Activated naive CD8-positive, alpha-beta T cell treated with anti-CD3 and anti-CD28 coated beads, Interleukin-2, amount 50 U/mL, for 24 hours (primary cell): ENCODE data around the gene SAMD3.
"Not testable (repeated sequence)": the region's sequence is repeated elsewhere in the genome, so short reads cannot be mapped to it uniquely, and the experiment has no call there.

Experiments
- ATAC-seq: fragments of 150-1000 bp; cut with Tn5 transposase; one replicate; pipeline ENCODE4 v1.10.0; 2021
- DNase-seq: peaks from one replicate; pipeline ENCODE4 v3.0.0; 2021
- H3K27ac Mint-ChIP-seq: one replicate; pipeline ENCODE4 v1.8.0; 2021; ENCODE audit warnings: mild to moderate bottlenecking, mixed read lengths
- H3K27me3 Mint-ChIP-seq: one replicate; pipeline ENCODE4 v1.8.0; 2021; ENCODE audit warnings: mixed read lengths
- H3K36me3 Mint-ChIP-seq: one replicate; pipeline ENCODE4 v1.8.0; 2021; ENCODE audit warnings: low read depth, mixed read lengths
- H3K4me1 Mint-ChIP-seq: one replicate; pipeline ENCODE4 v1.8.0; 2021; ENCODE audit warnings: mixed read lengths
- H3K4me3 Mint-ChIP-seq: one replicate; pipeline ENCODE4 v1.8.0; 2021; ENCODE audit warnings: mild to moderate bottlenecking, moderate library complexity, mixed read lengths
- H3K9me3 Mint-ChIP-seq: one replicate; pipeline ENCODE4 v1.8.0; 2021; ENCODE audit warnings: mixed read lengths

Gene SAMD3, protein sequence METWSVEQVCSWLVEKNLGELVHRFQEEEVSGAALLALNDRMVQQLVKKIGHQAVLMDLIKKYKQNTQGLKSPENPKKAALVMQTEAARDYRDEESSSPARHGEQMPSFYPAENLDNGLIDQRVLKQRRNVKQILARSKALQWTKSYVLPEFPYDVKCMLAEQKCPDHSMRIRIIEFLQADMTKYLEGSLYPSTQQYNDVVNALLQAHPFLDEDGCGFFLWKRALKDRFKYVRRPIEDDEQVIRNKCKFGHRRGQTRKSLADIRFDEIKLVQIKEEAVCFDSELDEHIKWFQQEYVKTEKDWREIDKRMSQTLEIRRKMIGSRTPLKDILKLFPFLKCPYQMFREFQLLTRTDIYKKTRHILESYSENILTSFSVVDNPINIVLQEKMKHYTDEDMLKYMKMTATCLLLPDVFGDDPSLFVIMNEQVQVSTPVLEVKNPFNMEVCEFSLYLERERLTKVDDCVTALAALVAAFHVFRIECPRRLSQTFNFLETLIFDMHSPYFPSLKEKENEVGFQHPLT

DNA sequence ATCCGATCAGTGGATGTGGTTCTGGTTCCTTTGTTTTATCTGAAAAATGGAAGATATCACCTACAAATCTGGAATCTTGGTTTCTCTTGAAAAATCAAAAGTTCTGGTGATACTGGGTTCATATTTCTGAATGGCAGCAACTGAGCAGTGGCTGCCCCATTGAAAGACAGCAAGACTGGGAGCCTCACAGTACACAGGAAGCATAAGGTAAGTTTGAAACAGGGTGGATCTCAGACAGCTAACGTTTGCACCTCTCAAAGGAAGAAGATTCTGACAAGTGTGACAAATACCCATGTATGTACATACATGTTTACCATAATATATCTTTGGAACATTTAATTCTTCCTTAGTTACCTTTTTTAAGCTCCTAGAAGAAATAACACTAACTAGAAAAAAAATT, at the start of gene SAMD3:
Gene SAMD3, minus strand, starts transcription at position 177 of the 400 bp plus-strand sequence. CDS start 7,678 bp downstream, outside the sequence.
- ATAC-seq (no peak), DNase-seq (no peak)
- peak within 1 kb of the TSS; percentile 60 for H3K4me3 Mint-ChIP-seq
- H3K36me3 Mint-ChIP-seq: peaks cover 3% of the 10 kb centered on the region
- H3K9me3 Mint-ChIP-seq: peaks cover 9% of the 10 kb centered on the region
- H3K27ac Mint-ChIP-seq: no peak within 1 kb of the TSS
- no peaks in the 10 kb centered on the region for H3K27me3 Mint-ChIP-seq
- H3K4me1 Mint-ChIP-seq: peaks cover 47% of the 10 kb centered on the region

DNA sequence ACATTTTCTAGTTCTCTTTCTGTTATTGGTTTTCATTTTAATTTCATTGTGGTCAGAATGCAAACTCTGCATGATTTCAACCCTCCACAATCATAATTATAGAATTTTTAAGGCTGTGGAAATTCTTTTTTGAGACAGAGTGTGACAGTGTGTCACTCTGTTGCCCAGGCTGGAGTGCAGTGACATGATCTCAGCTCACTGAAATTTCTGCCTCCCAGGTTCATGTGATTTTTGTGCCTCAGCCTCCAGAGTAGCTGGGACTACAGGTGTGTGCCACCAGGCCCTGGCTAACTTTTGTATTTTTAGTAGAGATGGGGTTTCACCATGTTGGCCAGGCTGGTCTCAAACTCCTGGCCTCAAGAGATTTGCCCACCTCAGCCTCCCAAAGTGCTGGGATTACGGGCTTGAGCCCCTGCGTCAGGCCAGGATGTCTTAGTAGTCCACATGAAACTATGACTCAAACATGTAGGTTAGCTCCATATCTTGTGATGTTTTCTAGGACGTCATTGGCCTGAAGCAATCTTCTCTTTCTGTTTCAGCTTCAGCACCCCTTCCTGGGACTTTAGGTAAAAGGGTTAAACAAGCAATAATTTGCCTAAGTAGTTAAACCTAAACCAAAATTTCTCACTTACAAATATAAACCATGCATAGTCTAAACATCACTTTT, 47.4 kb upstream of the SAMD3 start:
- Mint-ChIP-seq H3K27me3 (no peaks in the 10 kb centered on the region), H3K27ac (no peak overlapping the region)

DNA sequence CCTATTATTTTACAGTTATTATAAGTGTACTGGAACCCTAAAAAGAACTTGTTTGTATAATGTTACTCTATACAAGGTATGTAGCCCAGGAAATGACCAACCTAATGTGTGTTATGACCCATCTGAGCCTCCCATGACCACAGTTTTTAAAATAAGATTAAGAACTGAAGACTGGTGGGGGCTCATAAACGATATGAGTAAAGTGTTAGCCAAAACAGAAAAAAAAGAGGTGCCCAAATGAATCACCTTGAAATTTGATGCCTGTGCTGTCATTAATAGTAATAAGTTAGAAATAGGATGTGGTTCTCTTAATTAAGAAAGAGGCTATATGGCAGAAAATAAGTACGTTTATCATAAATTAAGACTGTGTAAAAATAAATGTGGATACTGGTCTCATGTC, 42.8 kb upstream of the SAMD3 start:
- not testable (repeated sequence) for H3K36me3 Mint-ChIP-seq, H3K27ac Mint-ChIP-seq, H3K4me3 Mint-ChIP-seq, ATAC-seq, DNase-seq, H3K27me3 Mint-ChIP-seq
- H3K4me1 Mint-ChIP-seq: peaks cover 13% of the 10 kb centered on the region
- H3K9me3 Mint-ChIP-seq: peaks cover 19% of the 10 kb centered on the region

More for the DNA sequence above, 47.4 kb upstream of the SAMD3 start:
- ATAC-seq: no peak
- Mint-ChIP-seq H3K4me1 (peaks cover 2% of the 10 kb centered on the region), H3K4me3 (no peak overlapping the region), H3K36me3 (peaks cover 4% of the 10 kb centered on the region), H3K9me3 (peaks cover 36% of the 10 kb centered on the region)
- no peak for DNase-seq

DNA sequence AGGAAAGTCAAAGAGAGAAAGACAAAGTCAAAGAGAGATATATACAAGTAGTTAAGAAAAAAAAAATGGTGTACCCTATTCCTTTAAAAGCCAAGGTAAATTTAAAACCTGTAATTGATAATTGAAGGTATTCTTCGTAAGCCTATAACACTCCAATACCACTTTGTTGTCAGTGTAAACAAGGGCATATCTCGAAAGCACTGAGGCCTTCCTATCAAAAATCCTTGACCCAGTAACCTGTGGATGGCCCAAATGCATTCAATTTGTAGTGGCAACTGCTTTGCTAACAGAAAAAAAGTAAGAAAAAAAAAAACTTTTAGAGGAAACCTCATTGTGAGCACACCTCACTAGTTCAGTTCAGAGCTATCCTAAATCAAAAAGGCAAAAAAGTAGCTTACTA, 39.3 kb upstream of the SAMD3 start:
- DNase-seq: no peak
- Mint-ChIP-seq H3K4me3 (peak overlapping the region; percentile 78), H3K27ac (peak overlapping the region; percentile 88)

DNA sequence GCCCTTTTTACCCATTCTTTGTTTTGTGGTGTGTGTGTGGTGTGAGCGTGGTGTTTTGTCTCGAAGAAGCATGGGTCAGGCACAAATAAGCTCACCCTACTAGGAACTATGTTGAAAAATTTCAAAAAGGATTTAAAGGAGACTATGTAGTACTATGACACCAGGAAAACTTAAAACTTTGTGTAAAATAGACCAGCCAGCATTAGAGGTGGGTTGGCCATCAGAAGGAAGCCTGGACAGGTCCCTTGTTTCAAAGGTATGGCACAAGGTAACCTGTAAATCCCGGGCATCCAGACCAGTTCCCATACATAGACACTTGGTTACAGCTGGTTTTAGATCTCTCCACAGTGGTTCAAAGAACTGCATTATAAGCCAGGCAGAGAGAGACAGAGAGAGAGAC, 38.8 kb upstream of the SAMD3 start:
- H3K27me3 Mint-ChIP-seq, H3K9me3 Mint-ChIP-seq, ATAC-seq, DNase-seq, H3K36me3 Mint-ChIP-seq: not testable (repeated sequence)
- Mint-ChIP-seq H3K4me3 (peak overlapping the region; percentile 78), H3K27ac (peak overlapping the region; percentile 88), H3K4me1 (peaks cover 27% of the 10 kb centered on the region)

More for the DNA sequence above, 39.3 kb upstream of the SAMD3 start:
- Mint-ChIP-seq H3K9me3 (peaks cover 10% of the 10 kb centered on the region), H3K4me1 (peaks cover 27% of the 10 kb centered on the region), H3K36me3 (peaks cover 10% of the 10 kb centered on the region), H3K27me3 (no peaks in the 10 kb centered on the region)
- ATAC-seq: no peak

DNA sequence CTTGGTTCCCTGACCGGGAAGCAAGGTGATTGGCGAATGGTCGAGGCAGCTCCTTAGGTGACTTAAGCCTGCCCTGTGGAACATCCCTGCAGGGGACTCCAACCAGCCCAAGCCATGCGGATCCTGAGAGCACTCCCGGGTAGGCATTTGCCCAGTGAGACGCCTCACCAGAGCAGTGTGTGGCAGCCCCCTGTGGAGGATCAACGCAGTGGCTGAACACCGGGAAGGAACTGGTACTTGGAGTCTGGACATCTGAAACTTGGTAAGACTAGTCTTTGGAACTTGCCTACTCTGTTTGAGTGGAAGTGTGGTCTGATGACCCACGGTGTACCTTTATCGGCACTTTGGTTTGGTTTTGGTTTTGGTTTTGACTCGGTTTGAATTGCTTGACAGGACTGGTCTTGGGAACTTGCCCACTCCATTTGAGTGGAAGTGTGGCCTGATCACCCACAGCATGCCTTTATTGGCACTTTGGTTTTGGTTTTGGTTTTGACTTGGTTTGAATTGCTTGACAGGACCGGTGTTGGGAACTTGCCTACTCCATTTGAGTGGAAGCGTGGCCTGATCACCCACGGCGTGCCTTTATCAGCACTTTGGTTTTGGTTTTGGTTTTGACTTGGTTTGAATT, 38.0 kb upstream of the SAMD3 start:
- DNase-seq, H3K36me3 Mint-ChIP-seq, H3K27me3 Mint-ChIP-seq, ATAC-seq: not testable (repeated sequence)
- peaks cover 12% of the 10 kb centered on the region for H3K9me3 Mint-ChIP-seq
- peak overlapping the region; percentile 88 for H3K27ac Mint-ChIP-seq
- peaks cover 27% of the 10 kb centered on the region for H3K4me1 Mint-ChIP-seq
- peak overlapping the region; percentile 78 for H3K4me3 Mint-ChIP-seq

DNA sequence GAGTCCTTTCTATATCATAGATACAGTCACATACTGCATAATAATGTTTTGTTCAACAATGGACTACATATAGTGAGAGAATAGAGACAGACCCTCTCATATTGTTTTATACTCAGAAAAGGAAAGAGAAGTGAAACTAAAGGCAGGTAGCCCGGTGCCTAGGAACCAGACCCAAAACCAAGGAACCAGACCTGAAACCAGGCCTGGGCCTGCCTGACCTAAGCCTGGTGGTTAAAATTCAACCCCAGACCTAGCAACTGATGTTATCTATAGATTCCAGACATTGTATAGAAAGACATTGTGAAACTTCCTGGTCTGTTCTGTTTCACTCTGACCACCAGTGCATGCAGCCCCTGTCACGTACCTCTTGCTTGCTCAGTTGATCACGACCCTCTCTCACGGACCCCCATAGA, 37.3 kb upstream of the SAMD3 start:
- Mint-ChIP-seq H3K4me1 (peaks cover 27% of the 10 kb centered on the region), H3K9me3 (peaks cover 13% of the 10 kb centered on the region), H3K27ac (peak overlapping the region; percentile 88), H3K4me3 (peak overlapping the region; percentile 78)
- ATAC-seq, H3K36me3 Mint-ChIP-seq, H3K27me3 Mint-ChIP-seq: not testable (repeated sequence)
- DNase-seq: peak; percentile 8

DNA sequence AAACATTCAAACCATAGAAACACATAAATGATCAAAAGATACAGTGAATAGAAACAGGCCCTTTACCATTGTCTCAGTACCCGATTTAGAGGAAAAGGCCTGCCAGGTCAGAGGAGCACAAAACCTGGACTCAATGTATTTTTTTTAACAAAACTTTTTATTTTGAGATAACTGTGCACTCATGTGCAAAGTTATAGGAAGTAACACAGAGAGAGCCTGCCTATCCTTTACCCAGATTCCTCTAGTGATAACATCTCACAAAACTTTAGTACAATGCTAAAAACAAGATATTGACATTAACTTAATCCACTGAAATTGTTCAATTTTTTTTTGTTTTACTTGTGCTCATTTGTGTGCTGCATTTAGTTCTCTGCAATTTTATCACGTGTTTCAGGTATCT, 36.8 kb upstream of the SAMD3 start:
- no peak for ATAC-seq
- Mint-ChIP-seq H3K27me3 (no peaks in the 10 kb centered on the region), H3K36me3 (peaks cover 10% of the 10 kb centered on the region), H3K4me3 (no peak overlapping the region), H3K9me3 (peaks cover 13% of the 10 kb centered on the region), H3K4me1 (peaks cover 27% of the 10 kb centered on the region), H3K27ac (peak overlapping the region; percentile 33)
- DNase-seq: no peak

DNA sequence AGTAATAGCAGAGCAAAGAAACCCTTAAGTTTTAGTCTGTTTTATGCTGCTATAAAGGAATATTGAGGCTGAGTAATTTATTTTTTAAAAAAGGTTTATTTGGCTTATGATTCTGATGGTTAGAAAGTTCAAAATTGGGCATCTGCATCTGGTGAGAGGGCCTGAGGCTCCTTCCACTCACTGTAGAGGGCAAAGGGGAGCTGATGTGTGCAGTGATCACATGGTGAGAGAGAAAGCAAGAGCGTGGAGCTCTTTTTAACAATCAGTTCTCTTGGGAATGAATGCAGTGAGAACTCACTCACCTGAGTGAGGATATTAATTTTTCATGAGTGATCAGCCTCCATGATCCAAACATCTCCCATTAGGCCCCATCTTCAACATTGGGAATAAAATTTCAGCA, 36.4 kb upstream of the SAMD3 start:
- H3K27me3 Mint-ChIP-seq: no peaks in the 10 kb centered on the region
- peaks cover 13% of the 10 kb centered on the region for H3K9me3 Mint-ChIP-seq
- no peak overlapping the region for H3K4me3 Mint-ChIP-seq
- peaks cover 27% of the 10 kb centered on the region for H3K4me1 Mint-ChIP-seq
- H3K36me3 Mint-ChIP-seq: peaks cover 10% of the 10 kb centered on the region
- peak overlapping the region; percentile 33 for H3K27ac Mint-ChIP-seq
- DNase-seq: no peak
- no peak for ATAC-seq

DNA sequence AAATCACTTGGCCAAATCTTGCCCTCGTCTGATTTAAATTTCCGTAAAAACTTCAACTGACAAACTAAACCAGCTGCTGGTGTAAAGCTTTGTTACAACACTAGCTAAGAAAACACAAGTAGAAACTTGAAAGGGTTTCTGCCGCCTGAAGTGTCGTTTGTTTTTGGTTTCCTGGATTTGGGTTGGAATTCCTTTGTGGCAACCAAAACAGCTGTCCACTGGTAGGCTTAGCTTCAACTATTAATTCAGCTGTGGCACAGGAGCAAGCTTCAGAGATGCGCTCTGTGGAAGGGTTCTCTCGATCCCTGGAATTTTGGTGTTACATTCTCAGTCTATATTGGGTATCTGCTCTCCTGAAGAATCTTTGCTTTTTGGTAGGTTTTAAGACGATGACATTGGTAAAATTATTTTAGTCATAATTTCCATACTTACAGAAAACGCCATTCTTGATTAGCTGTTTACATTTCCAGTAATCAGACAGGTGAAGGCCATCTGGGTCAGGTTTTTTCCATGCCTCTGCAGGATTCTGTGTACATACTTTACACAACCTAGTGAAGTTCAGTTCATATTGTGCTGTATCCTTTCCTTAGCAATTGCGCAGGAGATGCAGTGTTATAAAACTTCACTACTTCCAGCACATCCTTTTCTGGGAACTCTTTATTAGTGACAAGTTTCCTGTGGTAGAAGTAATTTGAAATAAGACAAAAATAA, 29.9 kb upstream of the SAMD3 start:
- no peak overlapping the region for H3K4me3 Mint-ChIP-seq
- H3K4me1 Mint-ChIP-seq: no peaks in the 10 kb centered on the region
- H3K27me3 Mint-ChIP-seq: no peaks in the 10 kb centered on the region

DNA sequence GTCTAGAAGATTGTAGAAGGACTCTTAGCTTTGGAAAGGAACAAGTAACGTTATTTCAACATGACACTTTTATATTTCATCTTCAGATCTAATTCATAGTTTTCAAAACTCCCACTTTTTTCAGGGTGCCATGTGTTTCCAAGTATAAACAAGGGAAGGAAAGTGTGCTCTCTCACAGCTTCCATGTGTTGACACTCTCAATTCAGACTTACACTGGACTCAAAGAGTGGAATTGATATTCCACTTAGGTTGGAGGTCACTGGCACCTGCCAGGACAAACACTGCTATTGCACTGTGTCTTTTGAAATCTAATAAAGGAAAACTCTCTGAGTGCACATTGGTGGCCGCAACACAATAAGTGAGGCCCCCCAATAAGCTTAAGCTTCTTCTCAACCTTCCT, 22.5 kb upstream of the SAMD3 start:
- Mint-ChIP-seq H3K9me3 (no peaks in the 10 kb centered on the region), H3K27ac (no peak overlapping the region), H3K27me3 (no peaks in the 10 kb centered on the region), H3K4me3 (no peak overlapping the region), H3K36me3 (no peaks in the 10 kb centered on the region), H3K4me1 (no peaks in the 10 kb centered on the region)
- ATAC-seq (no peak), DNase-seq (no peak)

More for the DNA sequence above, 29.9 kb upstream of the SAMD3 start:
- H3K9me3 Mint-ChIP-seq: peaks cover 5% of the 10 kb centered on the region
- DNase-seq: no peak
- no peak overlapping the region for H3K27ac Mint-ChIP-seq
- no peaks in the 10 kb centered on the region for H3K36me3 Mint-ChIP-seq
- no peak for ATAC-seq

DNA sequence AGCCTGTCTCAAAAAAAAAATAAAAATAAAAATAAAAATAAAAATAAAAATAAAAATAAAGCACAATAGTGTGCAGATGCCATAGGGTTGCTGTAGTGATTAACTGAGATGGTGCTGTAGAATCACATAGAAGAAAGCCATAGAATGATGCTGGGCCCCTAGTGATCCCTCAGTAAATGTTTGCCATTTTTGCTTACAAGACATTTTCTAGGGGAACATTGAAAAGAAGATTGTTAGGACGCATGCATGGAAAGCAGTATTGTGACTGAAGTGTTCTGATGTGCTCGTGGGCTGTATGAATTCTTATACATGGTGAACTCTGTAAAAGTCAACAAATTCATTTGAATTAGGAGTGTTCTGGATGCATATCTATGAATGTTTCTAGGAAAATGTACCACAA, 22.0 kb upstream of the SAMD3 start:
- no peaks in the 10 kb centered on the region for H3K36me3 Mint-ChIP-seq
- no peak overlapping the region for H3K4me3 Mint-ChIP-seq
- no peaks in the 10 kb centered on the region for H3K9me3 Mint-ChIP-seq
- DNase-seq: no peak
- H3K27ac Mint-ChIP-seq: no peak overlapping the region
- ATAC-seq: no peak
- no peaks in the 10 kb centered on the region for H3K4me1 Mint-ChIP-seq
- H3K27me3 Mint-ChIP-seq: no peaks in the 10 kb centered on the region

DNA sequence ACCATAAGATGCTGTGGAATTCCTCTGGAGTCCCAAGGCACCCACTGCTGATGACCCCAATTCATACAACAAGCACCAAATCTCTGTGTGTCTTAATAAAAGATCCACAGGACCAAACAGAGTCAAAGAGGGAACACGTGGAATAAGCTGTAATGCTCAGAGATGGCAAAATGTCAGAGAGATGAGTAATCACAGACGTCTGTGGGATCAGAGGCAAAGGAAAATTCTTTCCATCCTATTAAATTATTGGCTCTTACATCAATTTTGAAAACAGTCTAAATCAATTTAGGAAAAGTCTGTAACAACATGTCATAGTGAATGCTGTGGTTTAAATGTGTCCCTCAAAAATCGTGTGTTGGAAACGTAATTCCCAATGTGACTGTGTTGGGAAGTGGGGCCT, 17.5 kb upstream of the SAMD3 start:
- no peak overlapping the region for H3K4me3 Mint-ChIP-seq
- no peaks in the 10 kb centered on the region for H3K27me3 Mint-ChIP-seq
- H3K27ac Mint-ChIP-seq: no peak overlapping the region
- DNase-seq (no peak), ATAC-seq (no peak)
- no peaks in the 10 kb centered on the region for H3K4me1 Mint-ChIP-seq
- no peaks in the 10 kb centered on the region for H3K36me3 Mint-ChIP-seq
- no peaks in the 10 kb centered on the region for H3K9me3 Mint-ChIP-seq

DNA sequence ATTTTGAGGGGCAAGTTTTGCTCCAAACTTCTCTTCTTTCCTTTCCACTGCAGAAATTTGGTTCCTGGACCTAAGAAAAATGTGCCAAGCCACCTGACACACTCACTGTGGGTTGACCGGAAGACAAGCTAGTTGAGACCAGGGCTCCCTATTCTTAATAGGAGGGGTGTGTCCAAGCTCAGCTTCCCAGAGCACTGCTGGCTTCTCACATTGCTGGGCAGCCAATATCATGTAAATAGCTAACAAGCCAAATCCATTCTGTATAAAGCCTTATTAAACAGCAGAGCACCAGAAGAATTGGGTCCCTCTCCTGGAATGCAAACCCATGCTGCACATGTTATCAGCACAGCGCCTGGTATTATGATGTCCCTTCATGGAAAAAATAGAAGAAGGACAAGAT, 17.0 kb upstream of the SAMD3 start:
- H3K27ac Mint-ChIP-seq: no peak overlapping the region
- no peaks in the 10 kb centered on the region for H3K9me3 Mint-ChIP-seq
- no peaks in the 10 kb centered on the region for H3K27me3 Mint-ChIP-seq
- no peak for DNase-seq
- no peaks in the 10 kb centered on the region for H3K36me3 Mint-ChIP-seq
- no peaks in the 10 kb centered on the region for H3K4me1 Mint-ChIP-seq
- ATAC-seq: no peak
- no peak overlapping the region for H3K4me3 Mint-ChIP-seq
